Activated CD4-positive, alpha-beta T cell treated with anti-CD3 and anti-CD28 coated beads, Interleukin-2, amount 10 ng/mL, durations not matched to agents 24 days and 14 days (primary cell): ENCODE measurements around the gene MARK2. TPM values are rescaled to one million over a fixed set of nuclear protein-coding genes. Genes with fewer than 3 reads are reported as not detected.

ENCODE experiments used
- DNase-seq: peaks from one replicate; pipeline ENCODE4 v3.0.0; 2022
- H3K27ac Mint-ChIP-seq: one replicate; pipeline ENCODE4 v1.8.0; 2022; ENCODE audit warnings: mild to moderate bottlenecking, mixed read lengths
- H3K27me3 Mint-ChIP-seq: one replicate; pipeline ENCODE4 v1.8.0; 2022; ENCODE audit warnings: mixed read lengths
- H3K36me3 Mint-ChIP-seq: one replicate; pipeline ENCODE4 v1.8.0; 2022; ENCODE audit warnings: low read depth, mild to moderate bottlenecking, mixed read lengths
- H3K4me1 Mint-ChIP-seq: one replicate; pipeline ENCODE4 v1.8.0; 2021; ENCODE audit warnings: mixed read lengths
- H3K4me3 Mint-ChIP-seq: one replicate; pipeline ENCODE4 v1.8.0; 2022; ENCODE audit warnings: mild to moderate bottlenecking, moderate library complexity, mixed read lengths
- H3K9me3 Mint-ChIP-seq: one replicate; pipeline ENCODE4 v1.8.0; 2021; ENCODE audit warnings: mixed read lengths
- intact Hi-C: fragments of 100-400 bp; cut with micrococcal nuclease; formaldehyde crosslinking; loops from one replicate; pipeline ENCODE4 v1.15.1; 2023
- total RNA-seq: library from RNA; stranded (reverse); gene quantifications from 2 replicates; pipeline ENCODE4 v1.2.3, GENCODE V29; 2022

Gene MARK2
- total RNA-seq, 1 donor from 2014 or later: 34.2 TPM

DNA sequence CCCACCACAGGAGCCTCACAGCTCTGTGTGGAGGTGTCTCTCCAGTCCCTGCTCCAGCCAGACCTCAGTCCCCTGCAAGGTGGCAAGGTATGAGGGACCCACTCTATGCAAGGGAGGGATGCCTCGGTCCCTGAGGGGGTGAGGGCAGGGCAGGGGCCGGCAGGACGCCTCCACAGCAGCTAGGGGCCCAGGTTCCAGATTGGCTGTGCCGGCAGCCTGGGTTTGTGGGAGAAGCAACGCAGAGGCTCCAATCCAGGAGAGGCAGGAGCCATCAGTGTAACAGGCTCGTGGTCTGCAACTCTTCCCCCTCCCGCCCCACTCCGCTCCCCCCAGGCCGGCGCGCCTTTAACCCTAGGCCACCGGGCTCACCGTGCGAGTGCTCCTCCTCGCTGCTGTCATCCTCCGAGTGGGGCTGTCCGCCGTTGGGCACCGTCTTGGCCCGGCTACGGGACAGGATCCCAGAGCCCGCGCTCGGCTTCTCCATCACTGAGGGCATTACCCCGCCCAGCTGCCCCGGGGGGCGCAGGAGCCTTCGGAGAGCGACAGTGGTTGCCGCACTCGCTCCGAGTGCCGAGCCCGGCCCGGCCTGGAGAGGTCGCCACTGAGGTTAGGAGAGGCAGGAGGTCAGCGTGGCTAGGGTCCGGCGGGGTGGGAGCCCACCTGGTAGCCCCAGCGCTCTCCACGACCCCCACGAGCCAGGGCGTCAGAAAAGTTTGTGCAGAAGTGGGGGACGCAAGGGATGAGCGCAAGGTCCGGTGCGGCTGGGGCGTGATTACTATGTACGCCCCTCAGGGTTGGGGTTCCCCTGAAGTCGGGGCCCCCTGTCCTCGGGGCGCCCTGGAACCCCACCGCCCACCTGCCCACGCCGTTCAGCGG, 77.3 kb downstream of the MARK2 start:
- Mint-ChIP-seq H3K36me3 (no peaks in the 10 kb centered on the region), H3K27me3 (peaks cover 14% of the 10 kb centered on the region), H3K4me3 (peak overlapping the region; percentile 86), H3K4me1 (peaks cover 10% of the 10 kb centered on the region), H3K9me3 (no peaks in the 10 kb centered on the region), H3K27ac (peak overlapping the region; percentile 45)
- DNase-seq: peak; percentile 80
- intact Hi-C loops: no loop called here

DNA sequence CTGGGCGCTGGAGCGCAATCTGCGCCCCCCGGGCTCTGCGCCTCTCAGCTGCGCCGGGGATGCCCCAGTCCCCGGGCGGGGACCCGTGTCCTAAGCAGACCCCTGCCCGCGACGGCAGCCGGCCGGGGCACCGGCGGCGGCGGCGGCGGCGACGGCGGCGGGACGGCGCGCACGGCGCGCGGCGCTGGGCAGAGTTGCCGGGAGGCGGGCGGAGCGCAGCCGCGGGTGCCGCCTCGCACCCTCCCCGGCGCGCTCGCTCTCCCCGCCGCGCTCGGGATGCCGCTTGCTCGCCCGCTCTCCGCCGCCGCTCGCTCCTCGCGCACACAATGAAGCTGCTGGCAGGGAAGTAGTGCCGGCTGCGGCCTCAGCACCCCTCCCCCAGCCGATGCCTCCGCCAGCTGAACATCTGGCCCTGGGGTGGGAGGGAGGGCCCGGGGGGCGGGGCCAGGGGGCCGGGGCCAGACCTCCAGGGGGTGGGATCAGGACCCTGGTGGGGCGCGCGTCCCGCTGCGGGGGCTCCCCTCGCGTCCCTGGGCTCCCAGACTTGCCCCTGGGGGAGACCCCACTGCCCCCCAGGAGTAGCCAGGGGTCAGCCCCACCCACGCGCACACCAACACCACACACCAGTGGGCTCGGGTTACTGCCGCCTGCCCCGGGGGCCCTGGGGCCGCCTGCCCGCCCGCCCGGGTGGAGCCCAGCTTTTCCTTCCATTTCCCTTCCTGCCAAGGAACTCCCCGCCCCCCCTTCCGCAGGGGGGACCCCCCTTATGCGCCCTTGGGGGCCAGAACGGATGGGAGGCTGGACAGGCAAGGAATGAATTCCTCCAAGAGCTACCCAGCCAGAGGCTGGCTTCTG, 78.2 kb downstream of the MARK2 start, which contains the start of gene RCOR2:
Gene RCOR2, minus strand, starts transcription at position 328 of the 855 bp plus-strand sequence. CDS start 708 bp downstream, outside the sequence.
- H3K4me1 Mint-ChIP-seq: peaks cover 10% of the 10 kb centered on the region
- H3K27ac Mint-ChIP-seq: peak within 1 kb of the TSS; percentile 45
- no peaks in the 10 kb centered on the region for H3K9me3 Mint-ChIP-seq
- intact Hi-C loops: no loop called here
- peak; percentile 88 for DNase-seq
- H3K4me3 Mint-ChIP-seq: peak within 1 kb of the TSS; percentile 86
- peaks cover 18% of the 10 kb centered on the region for H3K27me3 Mint-ChIP-seq
- H3K36me3 Mint-ChIP-seq: no peaks in the 10 kb centered on the region

DNA sequence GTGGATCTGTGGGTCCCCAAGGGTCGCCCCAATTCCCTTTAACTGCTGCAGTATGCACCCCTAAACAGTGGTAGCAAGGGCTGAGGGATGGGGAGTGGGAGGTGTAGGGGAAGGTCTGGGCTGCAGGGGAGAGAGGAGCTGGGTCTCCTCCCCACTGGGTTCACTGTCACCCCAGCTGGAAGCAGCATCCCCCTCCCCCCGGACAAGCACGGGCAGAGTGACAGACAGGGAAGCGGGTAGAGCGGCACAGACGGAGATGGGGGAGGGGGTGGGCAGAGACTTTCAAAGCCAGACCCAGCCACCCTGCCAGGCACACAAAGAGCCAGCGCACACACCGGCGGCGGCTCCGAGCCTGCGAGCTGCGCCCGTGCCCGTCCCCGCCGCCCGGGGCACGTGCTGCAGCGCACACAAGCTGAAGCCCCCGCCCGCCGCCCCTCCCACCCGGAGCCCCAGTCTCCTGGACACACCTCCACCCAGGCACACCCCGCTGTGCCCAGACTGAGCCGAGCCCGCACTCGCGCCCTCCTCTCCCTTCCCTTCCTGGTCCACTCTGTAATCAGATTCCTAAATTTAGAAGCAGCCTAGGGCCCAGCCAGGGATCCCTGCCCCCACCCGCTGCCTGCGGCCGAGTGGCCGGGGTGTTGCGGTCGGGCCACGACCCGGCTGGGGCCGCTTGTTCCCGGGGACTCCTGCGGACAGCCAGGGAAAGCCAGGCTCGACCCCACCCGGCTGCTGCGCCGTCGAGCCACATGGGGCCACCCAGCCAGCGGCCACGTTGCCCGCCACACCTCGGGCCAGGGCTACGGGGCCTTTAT, 79.0 kb downstream of the MARK2 start:
- intact Hi-C loops: no loop called here
- H3K27ac Mint-ChIP-seq: no peak overlapping the region
- peaks cover 23% of the 10 kb centered on the region for H3K27me3 Mint-ChIP-seq
- no peaks in the 10 kb centered on the region for H3K36me3 Mint-ChIP-seq
- DNase-seq: no peak
- peaks cover 10% of the 10 kb centered on the region for H3K4me1 Mint-ChIP-seq
- H3K9me3 Mint-ChIP-seq: no peaks in the 10 kb centered on the region
- H3K4me3 Mint-ChIP-seq: peak overlapping the region; percentile 69

DNA sequence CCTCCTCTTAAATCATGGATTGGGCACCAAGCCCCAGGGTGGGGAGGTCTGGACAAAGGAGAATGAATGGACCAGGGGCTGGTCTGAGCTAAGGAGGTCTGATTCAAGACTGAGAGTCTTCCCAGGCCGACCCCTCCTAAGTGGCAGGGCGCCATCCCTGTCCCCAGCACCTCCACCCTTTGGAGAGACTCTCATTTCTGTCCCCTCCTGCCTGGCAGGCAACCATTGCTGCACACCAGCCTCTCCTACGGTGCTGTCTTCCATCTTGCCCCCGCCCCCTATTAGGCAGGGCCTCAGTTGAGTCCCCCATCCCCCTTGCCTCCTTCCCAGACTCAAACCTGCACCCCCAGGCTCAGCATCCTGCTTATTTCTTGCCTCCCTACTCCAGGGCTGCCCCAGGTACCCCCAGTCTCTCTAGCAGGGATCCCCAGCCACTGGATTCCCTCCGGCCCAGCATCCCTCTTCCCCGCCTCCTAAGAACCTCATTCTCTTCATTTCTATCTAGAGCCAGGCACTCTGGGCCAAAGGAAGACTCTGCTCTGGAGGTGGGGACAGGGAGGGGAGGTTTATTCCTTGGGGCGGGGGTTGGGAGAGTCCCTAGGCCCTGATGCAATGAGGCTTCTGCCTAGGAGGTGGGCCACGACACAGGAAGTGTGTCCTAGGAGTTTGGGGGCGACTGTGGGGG, 79.7 kb downstream of the MARK2 start:
- H3K9me3 Mint-ChIP-seq: no peaks in the 10 kb centered on the region
- H3K4me3 Mint-ChIP-seq: no peak overlapping the region
- peaks cover 30% of the 10 kb centered on the region for H3K27me3 Mint-ChIP-seq
- intact Hi-C loops: no loop called here
- H3K36me3 Mint-ChIP-seq: no peaks in the 10 kb centered on the region
- no peak overlapping the region for H3K27ac Mint-ChIP-seq
- no peak for DNase-seq
- H3K4me1 Mint-ChIP-seq: peaks cover 10% of the 10 kb centered on the region

DNA sequence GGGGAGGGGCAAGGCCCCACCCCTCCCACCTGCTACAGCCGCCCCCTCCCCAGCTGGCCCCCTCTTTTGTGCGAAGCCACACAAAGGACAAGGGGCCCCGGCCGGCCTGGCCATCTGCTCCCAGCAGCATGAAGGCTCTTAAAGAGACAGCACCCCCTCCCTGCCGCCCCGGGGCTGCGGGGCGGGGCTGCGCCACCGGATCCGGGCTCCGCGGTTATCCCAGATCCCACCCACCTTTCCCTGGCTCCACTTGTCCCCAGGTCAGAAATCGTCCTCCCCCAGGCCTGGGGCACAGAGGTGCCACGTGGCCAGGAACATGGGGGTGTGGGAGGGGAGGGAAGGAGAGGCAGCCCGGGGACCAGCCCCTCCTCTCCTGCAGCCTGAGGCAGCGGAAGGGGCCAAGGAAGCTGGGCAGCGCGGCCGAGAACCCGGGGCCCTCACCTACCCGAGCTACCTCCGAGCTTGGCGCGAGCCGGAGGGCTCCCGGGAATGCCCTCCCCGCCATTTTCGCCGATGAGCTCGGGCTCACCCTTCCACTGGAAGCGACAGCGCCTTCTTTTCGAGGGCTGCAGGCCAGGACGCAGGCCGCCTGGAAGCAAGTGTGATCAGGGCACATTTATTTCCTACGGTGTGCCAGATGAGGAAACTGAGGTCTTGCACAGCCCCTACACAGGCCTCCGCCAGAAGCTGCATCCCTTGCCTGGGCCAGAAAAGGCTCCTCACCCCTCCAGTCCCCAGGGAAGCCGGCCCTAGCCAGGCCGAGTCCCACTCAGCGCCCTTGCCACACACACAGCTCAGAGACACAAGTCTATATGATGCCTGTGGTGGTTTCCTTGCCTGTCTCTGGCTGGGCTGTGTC, 80.6 kb downstream of the MARK2 start:
- no peaks in the 10 kb centered on the region for H3K36me3 Mint-ChIP-seq
- H3K4me3 Mint-ChIP-seq: no peak overlapping the region
- H3K27me3 Mint-ChIP-seq: peaks cover 33% of the 10 kb centered on the region
- no peaks in the 10 kb centered on the region for H3K9me3 Mint-ChIP-seq
- H3K27ac Mint-ChIP-seq: no peak overlapping the region
- H3K4me1 Mint-ChIP-seq: peaks cover 10% of the 10 kb centered on the region
- intact Hi-C loops: no loop called here
- no peak for DNase-seq

DNA sequence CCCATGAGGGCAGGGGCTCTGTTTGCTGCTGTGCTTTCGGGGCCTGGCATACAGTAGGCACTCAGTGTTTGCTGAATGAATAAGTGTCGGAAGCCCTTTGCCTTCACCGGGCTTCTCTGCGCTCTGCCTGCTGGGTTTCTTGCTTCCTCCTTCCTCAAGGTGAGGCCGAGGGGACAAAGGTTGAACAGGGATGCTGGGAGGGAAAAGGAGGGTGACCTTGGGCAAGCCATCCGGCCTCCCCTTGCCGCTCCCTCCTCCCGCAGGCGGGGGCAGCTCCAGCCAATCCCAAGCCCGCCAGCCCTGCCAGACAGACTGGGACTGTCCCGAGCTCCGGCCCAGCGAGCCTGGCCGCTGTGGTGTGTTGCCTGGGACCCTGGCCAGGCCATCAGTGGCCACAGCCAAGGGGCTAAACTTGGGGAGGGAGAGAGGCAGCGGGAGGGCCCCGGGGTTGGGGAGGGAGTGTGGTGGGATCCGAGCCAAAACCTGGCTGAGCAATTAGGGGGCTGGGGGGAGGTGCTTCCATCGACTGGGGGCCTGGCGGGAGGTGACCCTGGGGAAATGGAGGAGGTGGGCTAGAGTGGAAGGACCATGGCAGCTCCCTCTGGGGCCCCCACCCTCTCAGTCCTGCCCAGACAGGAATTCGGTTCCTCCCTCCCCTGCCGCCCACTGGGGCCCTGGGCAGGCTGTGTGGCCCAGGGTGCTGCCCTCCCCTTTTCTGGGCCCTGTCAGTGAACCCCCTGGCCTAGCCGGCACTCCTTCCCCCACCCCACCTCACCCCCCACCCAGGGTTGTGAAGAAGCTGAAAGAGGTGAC, 81.4 kb downstream of the MARK2 start:
- Mint-ChIP-seq H3K9me3 (no peaks in the 10 kb centered on the region), H3K36me3 (no peaks in the 10 kb centered on the region), H3K4me1 (peaks cover 10% of the 10 kb centered on the region), H3K27ac (no peak overlapping the region), H3K4me3 (no peak overlapping the region), H3K27me3 (peaks cover 35% of the 10 kb centered on the region)
- DNase-seq: no peak
- intact Hi-C loops: no loop called here

DNA sequence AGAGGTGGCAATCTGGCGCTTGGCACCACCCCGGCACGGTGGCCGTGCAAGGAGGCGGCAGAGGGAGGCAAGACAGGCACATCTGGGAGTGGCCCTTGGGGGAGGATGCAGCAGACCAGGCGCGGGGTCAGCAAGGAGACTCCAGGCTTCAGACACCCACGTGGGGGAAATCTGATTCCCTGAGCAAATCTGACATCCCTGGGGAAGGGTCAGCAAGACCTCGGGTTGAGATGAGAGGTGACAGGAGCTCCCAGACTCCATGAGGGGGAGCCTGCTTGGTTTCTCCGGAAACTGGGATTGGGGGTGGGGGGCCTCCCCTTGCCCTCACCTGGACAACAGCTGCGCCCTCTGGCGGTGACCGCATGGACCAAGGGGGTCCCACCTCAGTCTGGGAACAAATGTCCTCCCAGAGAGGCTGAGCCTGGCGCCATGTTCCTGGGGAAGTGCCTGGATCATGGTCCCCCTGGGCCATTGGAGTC, 82.1 kb downstream of the MARK2 start:
- Mint-ChIP-seq H3K4me1 (peaks cover 10% of the 10 kb centered on the region), H3K9me3 (no peaks in the 10 kb centered on the region), H3K36me3 (no peaks in the 10 kb centered on the region), H3K4me3 (no peak overlapping the region), H3K27ac (no peak overlapping the region), H3K27me3 (peaks cover 36% of the 10 kb centered on the region)
- DNase-seq: peak; percentile 74
- intact Hi-C loops: no loop called here

DNA sequence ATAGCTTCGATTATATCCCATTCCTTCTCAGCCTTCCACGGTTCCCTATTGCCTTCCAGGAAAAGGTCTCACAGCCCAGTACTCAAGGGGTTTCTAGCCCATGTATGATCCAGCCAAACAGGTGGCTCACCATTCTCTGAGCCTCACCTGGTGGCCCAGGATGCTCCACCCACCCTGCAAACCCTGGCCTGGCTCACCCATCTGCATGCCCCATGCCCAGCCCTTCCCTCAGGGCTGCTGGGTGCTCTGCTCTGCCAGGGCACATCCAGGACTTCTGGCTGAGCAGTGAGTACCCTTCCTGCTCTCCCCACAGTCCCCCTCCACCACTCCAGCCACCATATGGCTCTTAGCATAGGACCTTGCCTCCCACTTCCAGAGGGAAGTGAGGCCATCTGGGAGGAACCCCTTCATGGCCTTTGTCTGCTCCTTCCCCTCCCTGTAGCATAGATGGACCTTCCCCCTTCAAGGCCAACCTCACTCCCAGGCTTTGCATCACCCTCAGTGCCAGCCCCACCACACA, 83.8 kb downstream of the MARK2 start:
- H3K36me3 Mint-ChIP-seq: no peaks in the 10 kb centered on the region
- peaks cover 5% of the 10 kb centered on the region for H3K4me1 Mint-ChIP-seq
- peaks cover 35% of the 10 kb centered on the region for H3K27me3 Mint-ChIP-seq
- DNase-seq: no peak
- intact Hi-C loops: no loop called here
- no peaks in the 10 kb centered on the region for H3K9me3 Mint-ChIP-seq
- no peak overlapping the region for H3K27ac Mint-ChIP-seq
- no peak overlapping the region for H3K4me3 Mint-ChIP-seq

DNA sequence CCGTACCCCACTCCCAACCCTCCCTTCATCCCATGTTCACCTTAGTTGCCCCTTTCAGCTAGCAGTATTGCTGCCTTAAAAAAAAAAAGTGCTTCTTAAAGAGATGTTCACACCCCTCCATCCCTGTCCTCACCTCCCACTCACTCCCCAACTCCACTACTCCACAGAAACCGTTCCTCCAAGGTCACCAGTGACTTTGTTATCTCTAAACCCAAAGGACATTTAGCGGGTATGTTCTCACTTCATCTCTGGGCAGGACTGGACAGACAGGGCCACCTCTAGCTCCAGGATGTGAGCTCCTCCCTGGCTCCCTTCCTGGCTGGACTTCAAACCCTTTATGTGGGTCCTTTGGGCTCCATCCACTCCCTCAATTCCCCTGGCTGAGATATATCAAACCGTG, 84.4 kb downstream of the MARK2 start:
- Mint-ChIP-seq H3K36me3 (no peaks in the 10 kb centered on the region), H3K9me3 (no peaks in the 10 kb centered on the region), H3K27ac (no peak overlapping the region), H3K27me3 (peaks cover 39% of the 10 kb centered on the region), H3K4me3 (no peak overlapping the region), H3K4me1 (peaks cover 5% of the 10 kb centered on the region)
- DNase-seq: no peak
- intact Hi-C loops: no loop called here

DNA sequence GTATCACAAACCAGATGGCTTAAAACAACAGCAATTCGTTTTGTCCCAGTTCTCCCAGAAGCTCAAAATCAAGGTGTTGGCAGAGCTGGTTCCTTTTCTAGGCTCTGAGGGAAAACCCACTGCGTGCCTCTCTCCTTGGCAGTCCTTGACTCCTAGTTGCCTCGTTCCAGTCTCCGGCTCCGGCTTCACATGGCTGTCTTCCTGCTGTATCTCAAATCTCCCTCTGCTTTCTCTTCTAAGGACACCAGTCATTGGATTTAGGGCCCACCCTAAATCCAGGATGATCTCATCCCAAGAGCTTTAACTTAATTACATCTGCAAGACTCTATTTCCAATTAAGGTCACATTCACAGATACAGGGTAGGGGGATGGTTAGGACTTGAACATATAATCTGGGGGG, 90.7 kb downstream of the MARK2 start:
- Mint-ChIP-seq H3K4me1 (no peaks in the 10 kb centered on the region), H3K27ac (no peak overlapping the region), H3K9me3 (no peaks in the 10 kb centered on the region), H3K36me3 (no peaks in the 10 kb centered on the region), H3K27me3 (peaks cover 19% of the 10 kb centered on the region), H3K4me3 (no peak overlapping the region)
- intact Hi-C loops: no loop called here
- no peak for DNase-seq

DNA sequence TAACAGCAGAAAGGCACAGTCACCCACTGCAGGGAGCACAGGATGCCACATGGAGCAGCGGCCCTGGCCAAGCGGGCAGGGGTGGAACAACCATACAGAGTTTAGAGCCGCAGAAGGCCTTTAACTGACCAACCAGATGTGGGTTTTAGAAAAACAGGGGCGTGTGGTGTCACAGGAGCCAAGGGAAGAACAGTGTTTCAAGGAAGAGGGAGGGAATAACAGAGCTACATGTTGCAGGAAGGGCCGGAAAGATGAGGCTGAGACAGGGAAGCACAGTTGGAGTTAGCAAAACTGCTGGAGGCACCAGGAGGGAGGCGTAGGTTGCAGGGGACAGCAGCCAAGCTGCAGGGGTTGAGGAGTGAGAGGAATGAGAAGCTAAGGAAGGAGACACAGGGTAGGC, 92.1 kb downstream of the MARK2 start:
- Mint-ChIP-seq H3K27ac (no peak overlapping the region), H3K36me3 (no peaks in the 10 kb centered on the region), H3K27me3 (peaks cover 15% of the 10 kb centered on the region), H3K4me3 (no peak overlapping the region), H3K4me1 (no peaks in the 10 kb centered on the region), H3K9me3 (no peaks in the 10 kb centered on the region)
- intact Hi-C loops: no loop called here
- DNase-seq: no peak
